Transverse colon (tissue), 4 donors: ENCODE data around the gene REG4. TPM values are rescaled to one million over a fixed set of nuclear protein-coding genes. Genes with fewer than 3 reads are reported as not detected.

Experiments
- DNase-seq: peaks from one replicate; pipeline ENCODE4 v3.0.0-alpha.2; 2019
- H3K27ac ChIP-seq, 4 donors: fragments of 200-600 bp; sonication (generic); 2 replicates each; pipeline ENCODE4 v1.5.1; 2016 to 2018; ENCODE audit warnings: inconsistent platforms in 4 of 4
- H3K27me3 ChIP-seq: fragments of 200-600 bp; sonication (generic); 2 replicates; pipeline ENCODE4 v1.5.1; 2017; ENCODE audit warnings: inconsistent platforms
- H3K36me3 ChIP-seq, 4 donors: fragments of 200-600 bp; sonication (generic); 2 replicates each; pipeline ENCODE4 v1.5.1; 2017 to 2019; ENCODE audit warnings: inconsistent platforms in 4 of 4
- H3K4me1 ChIP-seq, 4 donors: fragments of 200-600 bp; sonication (generic); 2 replicates each; pipeline ENCODE4 v1.5.1; 2017 to 2020; ENCODE audit warnings: inconsistent platforms in 4 of 4
- H3K4me3 ChIP-seq, 4 donors: fragments of 200-600 bp; sonication (generic); 1 replicate in 1 of 4; 2 replicates in 3 of 4; pipeline versions ENCODE4 v1.5.1 to v1.6.1; 2017 to 2019; ENCODE audit warnings: inconsistent platforms in 4 of 4
- H3K9me3 ChIP-seq, 2 donors: fragments of 200-600 bp; sonication (generic); 2 replicates each; pipeline ENCODE4 v1.5.1; 2017 to 2019; ENCODE audit warnings: inconsistent platforms in 2 of 2
- EP300 ChIP-seq: sonication (generic); formaldehyde crosslinking; IDR thresholded peaks from one replicate; pipeline ENCODE4 v1.6.1; 2017; ENCODE audit warnings: antibody characterized with exemption, low read depth
- POLR2A ChIP-seq: fragments of 450-650 bp; IDR thresholded peaks from one replicate; pipeline ENCODE4 v1.6.1; 2016; ENCODE audit warnings: antibody characterized with exemption, mild to moderate bottlenecking, moderate library complexity
- POLR2AphosphoS5 ChIP-seq, 3 donors: sonication (generic); formaldehyde crosslinking; IDR thresholded peaks; one replicate each; pipeline ENCODE4 v1.6.1; 2016; ENCODE audit warnings: antibody characterized with exemption in 3 of 3
- WGBS, 2 donors: methylation state at CpG; one replicate each; pipeline ENCODE4 v1.1.5; 2018; ENCODE audit warnings: low coverage in 1 of 2; 5-methylcytosine and 5-hydroxymethylcytosine counted together
- in situ Hi-C, 4 donors: fragments of 200-750 bp; cut with MboI; loops; one replicate each; pipeline versions ENCODE4 v1.15.0 to v1.15.1; 2017; ENCODE audit warnings: low sequenced_read_pairs in 3 of 4, low pct_ligation_motif_present in 1 of 4, low pct_unique_long_range_greater_than_20kb in 1 of 4
- intact Hi-C: fragments of 100-400 bp; cut with DNase I; formaldehyde crosslinking; loops from one replicate; pipeline ENCODE4 v1.15.1; 2023; ENCODE audit warnings: low total_unique reads
- total RNA-seq, 4 donors: library from RNA; depleted of rRNA; stranded (reverse); fragments of >200 nt; gene quantifications; one replicate each; pipeline ENCODE4 v1.1.0, GENCODE V29; 2016
- TF ChIP-seq, protein P1 (sequence below), 5 experiments: fragments of 200-600 bp in 3 of 5; fragments of 450-650 bp in 2 of 5; sonication (generic) in 3 of 5; IDR thresholded peaks; 1 replicate in 2 of 5; 2 replicates in 3 of 5; pipeline ENCODE4 v1.5.1; 2016 to 2017; ENCODE audit warnings: antibody characterized with exemption in 5 of 5, inconsistent platforms in 3 of 5, mild to moderate bottlenecking in 2 of 5, moderate library complexity in 1 of 5

REG4 gene
- total RNA-seq, 4 donors from 2014 or later, result 0.48 to 11.9 (median 3.2) TPM; not detected in 1

DNA sequence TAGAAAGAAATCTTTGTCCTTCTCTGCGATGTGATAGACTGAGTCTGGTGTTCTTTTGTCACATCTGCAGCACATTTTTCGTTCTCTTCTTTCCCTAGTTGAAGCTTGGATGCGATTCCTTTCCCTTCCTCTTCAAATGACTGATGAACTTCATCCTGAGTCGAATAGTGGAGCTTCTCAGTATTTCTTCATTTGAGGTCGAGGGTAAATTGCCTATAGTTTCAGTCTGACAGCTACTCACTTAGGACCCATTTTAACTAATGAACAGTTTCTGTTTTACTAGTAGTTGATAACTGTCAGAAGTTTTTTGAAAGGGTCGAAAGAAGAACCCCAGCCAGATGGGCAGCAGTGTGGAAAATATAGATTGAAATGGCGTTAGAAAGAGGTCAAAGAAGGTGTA, 4.7 kb upstream of the REG4 start:
- no peaks in the 10 kb centered on the region for H3K27me3 ChIP-seq
- WGBS, 2 donors, result 46 to 53% methylated on average over 6 to 7 of the region's 7 CpGs
- peak overlapping the region; percentile 18 to 75 (median 60) for H3K27ac ChIP-seq
- in situ Hi-C loops, result no loop called here
- H3K4me1 ChIP-seq, result peaks cover 7 to 49% (median 27%) of the 10 kb centered on the region in 4 donors
- intact Hi-C loops, result no loop called here
- no peak for DNase-seq
- H3K36me3 ChIP-seq, result no peaks in the 10 kb centered on the region
- H3K9me3 ChIP-seq, result no peaks in the 10 kb centered on the region
- no peak overlapping the region for H3K4me3 ChIP-seq
- TF ChIP-seq EP300 (no peak), POLR2AphosphoS5 (IDR thresholded peaks at IDR 0.05) (no peak), POLR2A (no peak)

DNA sequence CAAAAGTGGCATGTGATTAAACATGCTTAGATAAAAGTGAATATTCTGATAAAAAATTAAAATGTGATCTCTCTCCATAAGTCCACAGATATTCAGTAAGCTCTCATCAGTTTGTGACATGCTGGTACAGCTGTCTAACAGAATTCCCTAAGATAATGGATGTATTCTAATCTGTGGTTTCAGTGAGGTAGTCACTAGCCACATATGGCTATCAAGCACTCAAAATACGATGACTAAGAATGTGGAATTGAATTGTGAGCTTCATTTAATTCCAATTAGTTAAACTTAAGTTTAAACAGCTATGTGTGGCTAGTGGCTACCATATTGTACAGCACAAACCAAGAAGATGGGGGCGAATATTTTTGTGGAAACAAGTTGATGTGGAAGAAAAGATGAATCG, 4.1 kb upstream of the REG4 start:
- Histone ChIP-seq H3K27me3 (no peaks in the 10 kb centered on the region), H3K4me1 (peaks cover 8 to 49% (median 27%) of the 10 kb centered on the region in 4 donors), H3K4me3 (no peak overlapping the region), H3K9me3 (no peaks in the 10 kb centered on the region), H3K27ac (peak overlapping the region in 3 of 4 donors; percentile 49 to 75 (median 71)), H3K36me3 (no peaks in the 10 kb centered on the region)
- TF ChIP-seq POLR2AphosphoS5 (IDR thresholded peaks at IDR 0.05) (no peak), EP300 (no peak), POLR2A (no peak)
- TF ChIP-seq, protein P1, sequence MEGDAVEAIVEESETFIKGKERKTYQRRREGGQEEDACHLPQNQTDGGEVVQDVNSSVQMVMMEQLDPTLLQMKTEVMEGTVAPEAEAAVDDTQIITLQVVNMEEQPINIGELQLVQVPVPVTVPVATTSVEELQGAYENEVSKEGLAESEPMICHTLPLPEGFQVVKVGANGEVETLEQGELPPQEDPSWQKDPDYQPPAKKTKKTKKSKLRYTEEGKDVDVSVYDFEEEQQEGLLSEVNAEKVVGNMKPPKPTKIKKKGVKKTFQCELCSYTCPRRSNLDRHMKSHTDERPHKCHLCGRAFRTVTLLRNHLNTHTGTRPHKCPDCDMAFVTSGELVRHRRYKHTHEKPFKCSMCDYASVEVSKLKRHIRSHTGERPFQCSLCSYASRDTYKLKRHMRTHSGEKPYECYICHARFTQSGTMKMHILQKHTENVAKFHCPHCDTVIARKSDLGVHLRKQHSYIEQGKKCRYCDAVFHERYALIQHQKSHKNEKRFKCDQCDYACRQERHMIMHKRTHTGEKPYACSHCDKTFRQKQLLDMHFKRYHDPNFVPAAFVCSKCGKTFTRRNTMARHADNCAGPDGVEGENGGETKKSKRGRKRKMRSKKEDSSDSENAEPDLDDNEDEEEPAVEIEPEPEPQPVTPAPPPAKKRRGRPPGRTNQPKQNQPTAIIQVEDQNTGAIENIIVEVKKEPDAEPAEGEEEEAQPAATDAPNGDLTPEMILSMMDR (IDR thresholded peaks at IDR 0.05), result no peak
- DNase-seq, result no peak
- intact Hi-C loops, result no loop called here
- WGBS, 2 donors, result 74 to 75% methylated on average over 3 of the region's 3 CpGs
- in situ Hi-C loops, result no loop called here

DNA sequence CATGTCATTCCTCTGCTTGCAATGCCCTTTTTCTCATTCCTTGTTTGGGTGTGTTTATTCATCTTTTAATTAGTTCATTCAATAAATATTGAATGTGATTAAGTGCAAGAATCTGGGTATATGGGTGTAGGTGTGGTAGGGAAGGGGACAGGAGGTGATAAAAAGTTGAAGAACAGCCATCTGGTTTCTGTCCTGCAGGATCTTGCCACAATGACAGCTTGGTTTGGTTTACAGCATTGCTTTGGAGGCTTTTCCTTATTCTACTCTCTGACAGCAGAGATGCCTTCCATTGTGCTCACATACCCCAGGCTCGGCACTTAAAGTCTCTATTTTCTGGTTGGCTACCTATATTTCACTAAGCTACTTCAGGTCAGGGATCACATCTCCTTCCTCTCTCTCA, 3.0 kb upstream of the REG4 start:
- TF ChIP-seq EP300, result no peak
- TF ChIP-seq, protein P1 (IDR thresholded peaks at IDR 0.05), result no peak
- TF ChIP-seq POLR2AphosphoS5 (IDR thresholded peaks at IDR 0.05), result no peak
- no peak for TF ChIP-seq POLR2A

DNA sequence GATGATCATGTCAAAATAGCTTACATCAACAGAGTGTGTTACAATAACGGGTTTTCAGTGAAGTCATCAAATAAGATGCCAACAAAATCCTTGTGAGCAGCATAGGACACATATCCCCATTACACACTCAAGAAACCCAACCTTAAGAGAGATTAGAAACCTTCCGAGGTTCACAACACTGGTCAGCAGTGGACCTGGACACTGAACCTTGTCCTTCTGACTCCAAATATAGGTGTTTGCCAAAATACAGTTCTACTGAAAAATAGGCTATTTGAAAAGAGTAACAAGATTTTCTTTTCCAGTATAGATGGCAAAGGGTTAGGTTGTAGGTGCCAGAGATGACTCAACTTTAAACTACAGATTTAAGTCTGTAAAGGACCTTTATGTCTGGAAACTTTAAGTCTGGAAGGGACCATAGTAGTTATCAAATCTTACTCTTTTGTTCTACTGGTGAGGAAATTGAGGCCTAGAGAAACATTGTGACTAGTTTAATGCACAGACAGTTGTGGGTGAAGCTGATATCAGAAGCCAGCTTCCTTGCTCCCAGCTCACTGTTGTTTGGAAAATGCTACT, 811 bp upstream of the REG4 start:
- Histone ChIP-seq H3K27ac (no peak overlapping the region), H3K27me3 (no peaks in the 10 kb centered on the region), H3K4me3 (no peak overlapping the region), H3K4me1 (peaks cover 8 to 40% (median 19%) of the 10 kb centered on the region in 4 donors), H3K9me3 (no peaks in the 10 kb centered on the region), H3K36me3 (no peaks in the 10 kb centered on the region)
- WGBS, 2 donors, result 83 to 100% methylated on average over 1 to 2 of the region's 2 CpGs
- TF ChIP-seq EP300 (no peak), POLR2AphosphoS5 (IDR thresholded peaks at IDR 0.05) (no peak), POLR2A (no peak)
- TF ChIP-seq, protein P1 (IDR thresholded peaks at IDR 0.05), result no peak
- intact Hi-C loops (no loop called here), in situ Hi-C loops (no loop called here)
- DNase-seq, result no peak

More for the DNA sequence above, 3.0 kb upstream of the REG4 start:
- Histone ChIP-seq H3K36me3 (no peaks in the 10 kb centered on the region), H3K4me3 (no peak overlapping the region), H3K27me3 (no peaks in the 10 kb centered on the region), H3K9me3 (no peaks in the 10 kb centered on the region), H3K27ac (peak overlapping the region in 1 of 4 donors; percentile 75), H3K4me1 (peaks cover 8 to 50% (median 27%) of the 10 kb centered on the region in 4 donors)
- WGBS, 2 donors, result 55 to 60% methylated on average over 1 of the region's 1 CpG
- no peak for DNase-seq
- in situ Hi-C loops, result no loop called here
- intact Hi-C loops, result no loop called here
